Spleen (tissue), 11 donors: ENCODE data around the gene FOXK1. TPM values are rescaled to one million over a fixed set of nuclear protein-coding genes. Genes with fewer than 3 reads are reported as not detected.

Experiments
- DNase-seq: peaks from one replicate; pipeline ENCODE4 v3.0.0-alpha.2; 2020
- H3K27ac ChIP-seq, 8 donors: fragments of 200-600 bp; sonication (generic) in 7 of 8; 1 replicate in 4 of 8; 2 replicates in 4 of 8; pipeline versions ENCODE4 v1.5.0 to v1.8.0; 2016 to 2021; ENCODE audit warnings: inconsistent platforms in 4 of 8, mild to moderate bottlenecking in 4 of 8, moderate library complexity in 1 of 8
- H3K27me3 ChIP-seq, 7 donors: fragments of 200-600 bp; sonication (generic) in 6 of 7; replicated peaks in 1 of 7; 1 replicate in 4 of 7; 2 replicates in 3 of 7; pipeline versions ENCODE4 v1.5.0 to v1.8.0; 2016 to 2021; ENCODE audit warnings: inconsistent platforms in 3 of 7, mild to moderate bottlenecking in 1 of 7
- H3K36me3 ChIP-seq, 6 donors: fragments of 200-600 bp; sonication (generic) in 5 of 6; 1 replicate in 4 of 6; 2 replicates in 2 of 6; pipeline versions ENCODE4 v1.5.0 to v1.8.0; 2016 to 2021; ENCODE audit warnings: inconsistent platforms in 2 of 6
- H3K4me1 ChIP-seq, 6 donors: fragments of 200-600 bp; sonication (generic) in 5 of 6; 1 replicate in 3 of 6; 2 replicates in 3 of 6; pipeline versions ENCODE4 v1.5.0 to v1.8.0; 2016 to 2021; ENCODE audit warnings: inconsistent platforms in 3 of 6
- H3K4me3 ChIP-seq, 8 donors: fragments of 200-600 bp; sonication (generic) in 7 of 8; 1 replicate in 4 of 8; 2 replicates in 4 of 8; pipeline versions ENCODE4 v1.5.0 to v1.8.0; 2016 to 2021; ENCODE audit warnings: inconsistent platforms in 4 of 8, mild to moderate bottlenecking in 4 of 8, moderate library complexity in 2 of 8
- H3K9me3 ChIP-seq, 8 donors: fragments of 200-600 bp; sonication (generic) in 7 of 8; 1 replicate in 4 of 8; 2 replicates in 4 of 8; pipeline versions ENCODE4 v1.5.0 to v1.8.0; 2016 to 2021; ENCODE audit warnings: inconsistent platforms in 4 of 8
- CTCF ChIP-seq, 11 experiments: fragments of 200-600 bp in 7 of 11; fragments of 450-650 bp in 4 of 11; sonication (generic) in 4 of 11; IDR thresholded peaks in 8 of 11; conservative IDR thresholded peaks in 3 of 11; 1 replicate in 7 of 11; 2 replicates in 4 of 11; pipeline versions ENCODE4 v1.4.0 to v1.8.0; 2016 to 2021; ENCODE audit warnings: antibody characterized with exemption in 11 of 11, inconsistent platforms in 4 of 11, mild to moderate bottlenecking in 1 of 11
- POLR2A ChIP-seq, 3 donors: fragments of 450-650 bp; IDR thresholded peaks; one replicate each; pipeline ENCODE4 v1.5.1; 2017; ENCODE audit warnings: antibody characterized with exemption in 3 of 3, mild to moderate bottlenecking in 1 of 3
- POLR2AphosphoS5 ChIP-seq, 3 donors: sonication (generic); formaldehyde crosslinking; IDR thresholded peaks; one replicate each; pipeline ENCODE4 v1.5.1; 2017; ENCODE audit warnings: antibody characterized with exemption in 3 of 3
- WGBS, 5 donors: extraction: QIAGEN DNeasy Blood & Tissue Kit in 3 of 5; methylation state at CpG; one replicate each; pipeline versions ENCODE4 v1.1.5 to v1.1.7; 2013 to 2018; 5-methylcytosine and 5-hydroxymethylcytosine counted together
- intact Hi-C: fragments of 100-400 bp; cut with DNase I; formaldehyde crosslinking; loops from one replicate; pipeline ENCODE4 v1.15.0; 2023; ENCODE audit warnings: low total_unique reads
- polyA plus RNA-seq, 3 donors: library from polyadenylated mRNA; stranded (reverse); fragments of 200-250 nt; gene quantifications; one replicate each; pipeline ENCODE4 v1.2.1, GENCODE V29; 2013
- total RNA-seq, 7 donors: library from RNA; depleted of rRNA in 3 of 7; stranded (reverse); fragments of >200 nt in 3 of 7; fragmentation: NEBNext Ultra II Directional in 4 of 7; extraction: Animal tissue kit (Norgen Biotek cat#: 25700) in 4 of 7; gene quantifications; one replicate each; pipeline versions ENCODE4 v1.1.0 to v1.2.1, GENCODE V29; 2016 to 2021
- donor health status: healthy with polysubstance abuse.
- donor health status: DM: no; HTN: no; CAD: no; lungs with moderate emphysema.
- donor health status: DM: no; HTN: no; CAD: no.
- donor health status: Bipolar disorder and iron deficiency.
- donor health status: healthy.
- donor health status: DM: no; HTN: no; CAD: no.
- donor health status: DM: yes; HTN: yes; CAD: no.

Gene FOXK1
- total and polyA plus RNA-seq, 10 donors = 2.6 to 46.0 (median 34.8) TPM

- peaks cover 35 to 69% (median 58%) of the 10 kb centered on the region in 6 donors for H3K4me1 ChIP-seq
- H3K27me3 ChIP-seq = no peaks in the 10 kb centered on the region
- WGBS, 5 donors = 72 to 85% (median 79%) methylated on average over 22 of the region's 22 CpGs
- H3K27ac ChIP-seq = peak overlapping the region; percentile 85 to 95 (median 90)
- no peaks in the 10 kb centered on the region for H3K9me3 ChIP-seq
- TF ChIP-seq POLR2A (IDR thresholded peaks at IDR 0.05) = no peak
- peak in 2 of 3 donors; percentile 16 to 36 for TF ChIP-seq POLR2AphosphoS5 (IDR thresholded peaks at IDR 0.05)
- DNase-seq = no peak
- H3K36me3 ChIP-seq = peaks cover 0 to 71% (median 17%) of the 10 kb centered on the region in 6 donors
- intact Hi-C loops = no loop called here
- H3K4me3 ChIP-seq = peak overlapping the region in 1 of 8 donors; percentile 66
Measured at GRCh38 chr7:4747013-4747412, 64.9 kb downstream of the FOXK1 start.

GRCh38 chr7:4747746-4748145 lies 65.7 kb downstream of the FOXK1 start:
- Histone ChIP-seq H3K4me3 (no peak overlapping the region), H3K9me3 (no peaks in the 10 kb centered on the region), H3K27ac (peak overlapping the region; percentile 85 to 95 (median 90)), H3K36me3 (peaks cover 0 to 71% (median 11%) of the 10 kb centered on the region in 6 donors), H3K27me3 (no peaks in the 10 kb centered on the region), H3K4me1 (peaks cover 35 to 73% (median 58%) of the 10 kb centered on the region in 6 donors)
- TF ChIP-seq POLR2A (IDR thresholded peaks at IDR 0.05) (no peak), POLR2AphosphoS5 (IDR thresholded peaks at IDR 0.05) (no peak), CTCF (IDR thresholded peaks at IDR 0.05 in 8 of 11, conservative IDR thresholded peaks at IDR 0.05 in 3 of 11) (no peak)
- intact Hi-C loops = no loop called here
- DNase-seq = no peak
- WGBS, 5 donors = 72 to 91% (median 81%) methylated on average over 11 of the region's 11 CpGs

- no peak overlapping the region for H3K4me3 ChIP-seq
- 42 to 60% (median 48%) methylated on average over 10 of the region's 10 CpGs for WGBS, 5 donors
- H3K4me1 ChIP-seq = peaks cover 35 to 77% (median 59%) of the 10 kb centered on the region in 6 donors
- H3K27me3 ChIP-seq = no peaks in the 10 kb centered on the region
- no peak for DNase-seq
- no peaks in the 10 kb centered on the region for H3K9me3 ChIP-seq
- intact Hi-C loops = no loop called here
- H3K27ac ChIP-seq = peak overlapping the region in 7 of 8 donors; percentile 85 to 95 (median 90)
- no peak for TF ChIP-seq CTCF (IDR thresholded peaks at IDR 0.05 in 8 of 11, conservative IDR thresholded peaks at IDR 0.05 in 3 of 11)
- TF ChIP-seq POLR2AphosphoS5 (IDR thresholded peaks at IDR 0.05) = peak in 1 of 3 donors; percentile 35
- H3K36me3 ChIP-seq = peaks cover 0 to 66% (median 6%) of the 10 kb centered on the region in 6 donors
Measured at GRCh38 chr7:4748231-4748681, 66.2 kb downstream of the FOXK1 start.

- DNase-seq = no peak
- 92 to 96% (median 94%) methylated on average over 13 to 14 of the region's 14 CpGs for WGBS, 5 donors
- Histone ChIP-seq H3K27me3 (no peaks in the 10 kb centered on the region), H3K4me3 (no peak overlapping the region), H3K4me1 (peaks cover 30 to 77% (median 60%) of the 10 kb centered on the region in 6 donors), H3K36me3 (peaks cover 0 to 63% (median 8%) of the 10 kb centered on the region in 6 donors), H3K9me3 (no peaks in the 10 kb centered on the region), H3K27ac (peak overlapping the region in 5 of 8 donors; percentile 89 to 95 (median 94))
- intact Hi-C loops = no loop called here
- peak in 1 of 3 donors; percentile 19 for TF ChIP-seq POLR2AphosphoS5 (IDR thresholded peaks at IDR 0.05)
- no peak for TF ChIP-seq POLR2A (IDR thresholded peaks at IDR 0.05)
Measured at GRCh38 chr7:4749363-4749762, 67.3 kb downstream of the FOXK1 start.

- H3K27ac ChIP-seq = peak overlapping the region in 4 of 8 donors; percentile 38 to 95 (median 92)
- no peaks in the 10 kb centered on the region for H3K27me3 ChIP-seq
- H3K9me3 ChIP-seq = no peaks in the 10 kb centered on the region
- H3K4me1 ChIP-seq = peaks cover 25 to 77% (median 57%) of the 10 kb centered on the region in 6 donors
- 89 to 94% (median 93%) methylated on average over 12 to 15 of the region's 15 CpGs for WGBS, 5 donors
- H3K36me3 ChIP-seq = peaks cover 3 to 68% (median 12%) of the 10 kb centered on the region in 6 donors
- no peak overlapping the region for H3K4me3 ChIP-seq
- intact Hi-C loops = loop anchor here (10.0 kb wide), 1 partner anchor 135 kb away; no protein-coding TSS in a partner anchor
- DNase-seq = no peak
- no peak for TF ChIP-seq POLR2A (IDR thresholded peaks at IDR 0.05)
- no peak for TF ChIP-seq POLR2AphosphoS5 (IDR thresholded peaks at IDR 0.05)
- no peak for TF ChIP-seq CTCF (IDR thresholded peaks at IDR 0.05 in 8 of 11, conservative IDR thresholded peaks at IDR 0.05 in 3 of 11)
Measured at GRCh38 chr7:4749798-4750197, 67.7 kb downstream of the FOXK1 start.
